IMR-90 (cell line): ENCODE results near the gene ATP11B.
A peak's percentile ranks its signal among the peaks of the same experiment; 100 is the strongest.

Source experiments
- BHLHE40 ChIP-seq: fragments of 150-350 bp; IDR thresholded peaks from 2 replicates; pipeline ENCODE4 v1.6.1; 2016; ENCODE audit warnings: mild to moderate bottlenecking, low read depth, low read length
- CEBPB ChIP-seq: IDR thresholded peaks from 2 replicates; pipeline ENCODE4 v1.6.1; 2012; ENCODE audit warnings: low read depth, low read length, improper control_type of control experiment
- FOS ChIP-seq: fragments of 150-350 bp; IDR thresholded peaks from 2 replicates; pipeline ENCODE4 v1.6.1; 2016; ENCODE audit warnings: low read depth, low read length
- MAFK ChIP-seq: IDR thresholded peaks from 2 replicates; pipeline ENCODE4 v1.6.1; 2012; ENCODE audit warnings: low read depth, low read length, improper control_type of control experiment
- MAZ ChIP-seq: IDR thresholded peaks from 2 replicates; pipeline ENCODE4 v1.6.1; 2012; ENCODE audit warnings: low read depth, mild to moderate bottlenecking, low read length, improper control_type of control experiment, moderate library complexity, borderline replicate concordance
- MXI1 ChIP-seq: IDR thresholded peaks from 2 replicates; pipeline ENCODE4 v1.6.1; 2012; ENCODE audit warnings: low read depth, mild to moderate bottlenecking, low read length, moderate library complexity, borderline replicate concordance
- POLR2A ChIP-seq: IDR thresholded peaks from 2 replicates; pipeline ENCODE4 v1.6.1; 2012; ENCODE audit warnings: mild to moderate bottlenecking, low read depth, low read length
- RAD21 ChIP-seq: IDR thresholded peaks from 2 replicates; pipeline ENCODE4 v1.6.1; 2012; ENCODE audit warnings: low read length, improper control_type of control experiment
- RCOR1 ChIP-seq: IDR thresholded peaks from 2 replicates; pipeline ENCODE4 v1.6.1; 2012; ENCODE audit warnings: mild to moderate bottlenecking, low read length, improper control_type of control experiment; ENCODE audit not compliant: insufficient replicate concordance
- RFX5 ChIP-seq: IDR thresholded peaks from 2 replicates; pipeline ENCODE4 v1.8.0; 2012; ENCODE audit warnings: low read depth, mild to moderate bottlenecking, low read length, moderate library complexity
- SMC3 ChIP-seq: fragments of 150-350 bp; IDR thresholded peaks from 2 replicates; pipeline ENCODE4 v1.6.1; 2016; ENCODE audit warnings: low read depth, mild to moderate bottlenecking, antibody characterized with exemption, low read length, moderate library complexity
- TF ChIP-seq, protein P1 (sequence below): conservative IDR thresholded peaks from 2 replicates; pipeline ENCODE4 v1.5.1; 2012; ENCODE audit warnings: mild to moderate bottlenecking, low read depth, low read length, improper control_type of control experiment
- TF ChIP-seq, protein P2 (sequence below): fragments of 150-350 bp; IDR thresholded peaks from 2 replicates; pipeline ENCODE4 v1.6.1; 2017; ENCODE audit warnings: mild to moderate bottlenecking, antibody characterized with exemption, low read length, low read depth
- TF ChIP-seq, protein P3 (sequence below): fragments of 150-350 bp; IDR thresholded peaks from 2 replicates; pipeline ENCODE4 v1.6.1; 2016; ENCODE audit warnings: low read depth, mild to moderate bottlenecking, low read length, moderate library complexity, borderline replicate concordance

DNA sequence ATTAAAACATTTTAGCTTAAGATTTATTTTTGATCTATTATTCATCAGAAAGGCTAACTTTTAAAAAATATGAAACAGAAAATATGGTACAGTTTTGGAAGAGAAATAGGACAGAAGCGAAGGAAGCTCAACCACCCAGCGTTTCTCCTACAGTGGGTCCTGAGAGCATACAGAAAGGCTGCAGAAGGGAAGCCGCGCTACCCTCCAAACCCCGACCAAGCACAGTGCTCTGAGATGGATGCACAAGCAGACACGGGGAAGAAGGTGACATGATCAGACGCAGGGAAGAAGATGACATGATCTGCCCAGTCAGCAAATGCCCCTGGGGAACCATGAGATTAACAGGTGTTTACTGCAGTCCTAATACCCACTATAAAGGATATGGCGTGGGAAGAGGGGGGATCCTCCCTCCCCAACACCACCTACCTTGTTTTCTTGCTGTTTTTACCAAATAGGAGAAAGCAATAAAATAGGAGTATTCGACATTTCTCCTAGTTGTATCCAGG, 172.6 kb downstream of the ATP11B start:
- TF ChIP-seq, protein P1, sequence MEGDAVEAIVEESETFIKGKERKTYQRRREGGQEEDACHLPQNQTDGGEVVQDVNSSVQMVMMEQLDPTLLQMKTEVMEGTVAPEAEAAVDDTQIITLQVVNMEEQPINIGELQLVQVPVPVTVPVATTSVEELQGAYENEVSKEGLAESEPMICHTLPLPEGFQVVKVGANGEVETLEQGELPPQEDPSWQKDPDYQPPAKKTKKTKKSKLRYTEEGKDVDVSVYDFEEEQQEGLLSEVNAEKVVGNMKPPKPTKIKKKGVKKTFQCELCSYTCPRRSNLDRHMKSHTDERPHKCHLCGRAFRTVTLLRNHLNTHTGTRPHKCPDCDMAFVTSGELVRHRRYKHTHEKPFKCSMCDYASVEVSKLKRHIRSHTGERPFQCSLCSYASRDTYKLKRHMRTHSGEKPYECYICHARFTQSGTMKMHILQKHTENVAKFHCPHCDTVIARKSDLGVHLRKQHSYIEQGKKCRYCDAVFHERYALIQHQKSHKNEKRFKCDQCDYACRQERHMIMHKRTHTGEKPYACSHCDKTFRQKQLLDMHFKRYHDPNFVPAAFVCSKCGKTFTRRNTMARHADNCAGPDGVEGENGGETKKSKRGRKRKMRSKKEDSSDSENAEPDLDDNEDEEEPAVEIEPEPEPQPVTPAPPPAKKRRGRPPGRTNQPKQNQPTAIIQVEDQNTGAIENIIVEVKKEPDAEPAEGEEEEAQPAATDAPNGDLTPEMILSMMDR = no peak
- TF ChIP-seq FOS (no peak), CEBPB (no peak), RAD21 (no peak), RFX5 (no peak), MXI1 (no peak), POLR2A (no peak), SMC3 (no peak), RCOR1 (no peak), MAZ (no peak), BHLHE40 (no peak), MAFK (peak; percentile 53; the same call in 1 of the 2 replicates)
- TF ChIP-seq, protein P2, sequence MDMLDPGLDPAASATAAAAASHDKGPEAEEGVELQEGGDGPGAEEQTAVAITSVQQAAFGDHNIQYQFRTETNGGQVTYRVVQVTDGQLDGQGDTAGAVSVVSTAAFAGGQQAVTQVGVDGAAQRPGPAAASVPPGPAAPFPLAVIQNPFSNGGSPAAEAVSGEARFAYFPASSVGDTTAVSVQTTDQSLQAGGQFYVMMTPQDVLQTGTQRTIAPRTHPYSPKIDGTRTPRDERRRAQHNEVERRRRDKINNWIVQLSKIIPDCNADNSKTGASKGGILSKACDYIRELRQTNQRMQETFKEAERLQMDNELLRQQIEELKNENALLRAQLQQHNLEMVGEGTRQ = no peak
- TF ChIP-seq, protein P3, sequence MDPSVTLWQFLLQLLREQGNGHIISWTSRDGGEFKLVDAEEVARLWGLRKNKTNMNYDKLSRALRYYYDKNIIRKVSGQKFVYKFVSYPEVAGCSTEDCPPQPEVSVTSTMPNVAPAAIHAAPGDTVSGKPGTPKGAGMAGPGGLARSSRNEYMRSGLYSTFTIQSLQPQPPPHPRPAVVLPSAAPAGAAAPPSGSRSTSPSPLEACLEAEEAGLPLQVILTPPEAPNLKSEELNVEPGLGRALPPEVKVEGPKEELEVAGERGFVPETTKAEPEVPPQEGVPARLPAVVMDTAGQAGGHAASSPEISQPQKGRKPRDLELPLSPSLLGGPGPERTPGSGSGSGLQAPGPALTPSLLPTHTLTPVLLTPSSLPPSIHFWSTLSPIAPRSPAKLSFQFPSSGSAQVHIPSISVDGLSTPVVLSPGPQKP = no peak
